Heart left ventricle (tissue), 13 donors: ENCODE data around the gene TMEM272.
A peak's percentile ranks its signal among the peaks of the same experiment; 100 is the strongest.

Experiments
- POLR2A ChIP-seq, 2 donors: fragments of 450-650 bp; IDR thresholded peaks; one replicate each; pipeline ENCODE4 v1.6.1; 2017; ENCODE audit warnings: antibody characterized with exemption in 2 of 2, mild to moderate bottlenecking in 2 of 2, moderate library complexity in 2 of 2
- TF ChIP-seq, protein P1 (sequence below), 12 donors: fragments of 200-600 bp; sonication (generic) in 4 of 12; IDR thresholded peaks; one replicate each; pipeline versions ENCODE4 v1.5.0 to v1.8.0; 2018 to 2022; ENCODE audit warnings: antibody characterized with exemption in 12 of 12, mild to moderate bottlenecking in 5 of 12
- donor health status: ischemic (EF 13 %, LVEDD 7.1; RV severe dilation, severe dysfunction).
- donor health status: DM: no; HTN: yes; CAD: no.
- donor health status: DM: no; HTN: no; CAD: no.
- donor health status: ischemic (EF 25% LVEDD 6.9; RV normal size, moderate dysfunction).
- donor health status: ischemic (EF 25% LVEDD 5.7; RV mildly dilated, moderate dysfunction).
- donor health status: ischemic (EF 35%, LVEDD 5.7; RV mildly dilated, moderate dysfunction).
- donor health status: nonischemic (EF 11% LVEDD 7.7; RV severe dilation, severe dysfunction).
- donor health status: DM: yes; HTN: yes; CAD: no.
- donor health status: PGD.
- donor health status: ischemic (EF 29% LVEDD 5.4; RV normal size, mild dysfunction).
- donor health status: nonischemic (EF 23%, LVEDD 6.1; RV moderate dilation, normal function).

DNA sequence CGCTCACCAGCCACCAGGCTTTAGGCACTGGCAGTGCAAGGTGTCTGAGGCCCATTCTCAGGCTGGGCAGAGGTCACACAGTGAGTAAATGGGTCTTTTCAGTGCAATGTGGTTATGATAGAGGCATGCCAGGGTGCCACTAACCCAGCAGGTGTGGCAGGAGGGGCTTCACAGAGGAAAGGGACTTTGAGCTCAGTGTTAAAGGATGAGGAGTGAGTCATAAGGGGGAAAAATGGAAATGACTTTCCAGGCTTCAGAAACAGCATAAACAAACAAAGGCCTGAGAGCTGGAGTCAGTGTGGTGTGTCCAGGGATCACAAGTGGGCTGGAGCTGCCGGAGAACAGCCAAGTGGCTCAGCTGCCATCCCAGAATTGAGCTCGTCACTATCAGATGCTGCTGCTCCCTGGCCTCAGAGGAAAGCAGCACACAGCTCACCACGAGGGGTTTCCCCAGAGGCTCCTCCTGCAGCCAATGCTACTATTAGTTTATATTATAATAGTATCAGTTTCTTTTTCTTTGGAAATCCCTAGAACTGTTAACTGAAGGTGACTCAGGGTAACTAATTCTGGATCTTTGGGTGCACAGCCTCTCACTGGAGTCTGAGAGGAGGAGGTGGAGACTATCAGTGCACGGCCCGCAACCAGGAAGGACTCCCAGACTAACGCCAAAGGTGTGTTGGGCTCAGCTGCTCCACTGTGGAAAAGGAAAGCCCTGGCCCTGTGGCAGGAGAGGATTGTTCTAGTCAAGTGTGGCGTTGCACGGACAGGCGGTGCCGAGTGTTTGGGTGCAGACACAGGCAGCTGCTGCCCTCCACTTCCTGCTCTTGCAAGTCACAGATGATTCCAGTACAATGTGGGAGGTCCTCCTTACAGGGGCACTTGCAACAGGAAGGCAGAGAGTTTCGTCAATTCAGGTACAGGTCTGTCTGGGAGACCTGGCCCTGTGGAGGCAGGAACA is 80.5 kb downstream of the TMEM272 start:
- TF ChIP-seq, protein P1, sequence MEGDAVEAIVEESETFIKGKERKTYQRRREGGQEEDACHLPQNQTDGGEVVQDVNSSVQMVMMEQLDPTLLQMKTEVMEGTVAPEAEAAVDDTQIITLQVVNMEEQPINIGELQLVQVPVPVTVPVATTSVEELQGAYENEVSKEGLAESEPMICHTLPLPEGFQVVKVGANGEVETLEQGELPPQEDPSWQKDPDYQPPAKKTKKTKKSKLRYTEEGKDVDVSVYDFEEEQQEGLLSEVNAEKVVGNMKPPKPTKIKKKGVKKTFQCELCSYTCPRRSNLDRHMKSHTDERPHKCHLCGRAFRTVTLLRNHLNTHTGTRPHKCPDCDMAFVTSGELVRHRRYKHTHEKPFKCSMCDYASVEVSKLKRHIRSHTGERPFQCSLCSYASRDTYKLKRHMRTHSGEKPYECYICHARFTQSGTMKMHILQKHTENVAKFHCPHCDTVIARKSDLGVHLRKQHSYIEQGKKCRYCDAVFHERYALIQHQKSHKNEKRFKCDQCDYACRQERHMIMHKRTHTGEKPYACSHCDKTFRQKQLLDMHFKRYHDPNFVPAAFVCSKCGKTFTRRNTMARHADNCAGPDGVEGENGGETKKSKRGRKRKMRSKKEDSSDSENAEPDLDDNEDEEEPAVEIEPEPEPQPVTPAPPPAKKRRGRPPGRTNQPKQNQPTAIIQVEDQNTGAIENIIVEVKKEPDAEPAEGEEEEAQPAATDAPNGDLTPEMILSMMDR (IDR thresholded peaks at IDR 0.05): peak in 1 of 12 donors; percentile 14
- no peak for TF ChIP-seq POLR2A (IDR thresholded peaks at IDR 0.05)
